Calu3 (cell line): ENCODE results near the gene NELL2. TPM values are rescaled to one million over a fixed set of nuclear protein-coding genes. Genes with fewer than 3 reads are reported as not detected.

ENCODE experiments used
- BruUV-seq: library from RNA; stranded (reverse); fragments of 400-500 nt; replicated peaks from 2 replicates; lab custom pipeline; 2021; lab: Mats Ljungman, UMichigan
- CTCF ChIA-PET: fragments of 300-600 bp; sonication (Branson Sonifier 250); formaldehyde crosslinking; loops from one replicate; lab custom pipeline; 2022; ENCODE audit warnings: antibody characterized with exemption; lab: Charles Lee
- DNase-seq: peaks from one replicate; pipeline ENCODE4 v3.0.0; 2022
- H3K27ac Mint-ChIP-seq: one replicate; pipeline ENCODE4 v1.8.0; 2022; ENCODE audit warnings: mixed read lengths; ENCODE audit not compliant: unreplicated experiment
- H3K27me3 Mint-ChIP-seq: one replicate; pipeline ENCODE4 v1.8.0; 2022; ENCODE audit warnings: mixed read lengths; ENCODE audit not compliant: unreplicated experiment
- H3K36me3 Mint-ChIP-seq: one replicate; pipeline ENCODE4 v1.8.0; 2022; ENCODE audit warnings: mild to moderate bottlenecking, moderate library complexity, mixed read lengths; ENCODE audit not compliant: insufficient read depth, unreplicated experiment
- H3K4me1 Mint-ChIP-seq: one replicate; pipeline ENCODE4 v1.8.0; 2022; ENCODE audit warnings: mild to moderate bottlenecking, low read depth, mixed read lengths; ENCODE audit not compliant: unreplicated experiment
- H3K4me3 Mint-ChIP-seq: one replicate; pipeline ENCODE4 v1.8.0; 2022; ENCODE audit warnings: mild to moderate bottlenecking, low read depth, moderate library complexity, mixed read lengths; ENCODE audit not compliant: unreplicated experiment
- H3K9me3 Mint-ChIP-seq: one replicate; pipeline ENCODE4 v1.8.0; 2022; ENCODE audit warnings: low read depth, mixed read lengths; ENCODE audit not compliant: unreplicated experiment
- intact Hi-C: fragments of 100-400 bp; cut with micrococcal nuclease; formaldehyde crosslinking; loops from one replicate; pipeline ENCODE4 v1.10.0; 2022; ENCODE audit not compliant: unreplicated experiment
- total RNA-seq: library from RNA; stranded (reverse); gene quantifications from 2 replicates; pipeline ENCODE4 v1.2.3, GENCODE V29; 2022
- TF ChIP-seq, protein P1 (sequence below): fragments of 200-600 bp; IDR thresholded peaks from one replicate; pipeline ENCODE4 v1.8.0; 2022; ENCODE audit warnings: antibody characterized with exemption; ENCODE audit not compliant: unreplicated experiment

Gene NELL2
- total RNA-seq, 1 experiment from 2014 or later: not detected

GRCh38 chr12:44582521-44582920 is 293.6 kb downstream of the NELL2 start:
- peaks cover 17% of the 10 kb centered on the region for H3K4me1 Mint-ChIP-seq
- H3K9me3 Mint-ChIP-seq: no peaks in the 10 kb centered on the region
- DNase-seq: no peak
- TF ChIP-seq, protein P1, sequence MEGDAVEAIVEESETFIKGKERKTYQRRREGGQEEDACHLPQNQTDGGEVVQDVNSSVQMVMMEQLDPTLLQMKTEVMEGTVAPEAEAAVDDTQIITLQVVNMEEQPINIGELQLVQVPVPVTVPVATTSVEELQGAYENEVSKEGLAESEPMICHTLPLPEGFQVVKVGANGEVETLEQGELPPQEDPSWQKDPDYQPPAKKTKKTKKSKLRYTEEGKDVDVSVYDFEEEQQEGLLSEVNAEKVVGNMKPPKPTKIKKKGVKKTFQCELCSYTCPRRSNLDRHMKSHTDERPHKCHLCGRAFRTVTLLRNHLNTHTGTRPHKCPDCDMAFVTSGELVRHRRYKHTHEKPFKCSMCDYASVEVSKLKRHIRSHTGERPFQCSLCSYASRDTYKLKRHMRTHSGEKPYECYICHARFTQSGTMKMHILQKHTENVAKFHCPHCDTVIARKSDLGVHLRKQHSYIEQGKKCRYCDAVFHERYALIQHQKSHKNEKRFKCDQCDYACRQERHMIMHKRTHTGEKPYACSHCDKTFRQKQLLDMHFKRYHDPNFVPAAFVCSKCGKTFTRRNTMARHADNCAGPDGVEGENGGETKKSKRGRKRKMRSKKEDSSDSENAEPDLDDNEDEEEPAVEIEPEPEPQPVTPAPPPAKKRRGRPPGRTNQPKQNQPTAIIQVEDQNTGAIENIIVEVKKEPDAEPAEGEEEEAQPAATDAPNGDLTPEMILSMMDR: no peak
- no TSS peak for BruUV-seq
- intact Hi-C loops: no loop called here
- no peak overlapping the region for H3K4me3 Mint-ChIP-seq
- no peaks in the 10 kb centered on the region for H3K36me3 Mint-ChIP-seq
- H3K27me3 Mint-ChIP-seq: no peaks in the 10 kb centered on the region
- H3K27ac Mint-ChIP-seq: no peak overlapping the region
- CTCF ChIA-PET: no interaction called here

GRCh38 chr12:44581642-44582242 is 294.4 kb downstream of the NELL2 start:
- TF ChIP-seq, protein P1: no peak
- Mint-ChIP-seq H3K4me3 (no peak overlapping the region), H3K9me3 (no peaks in the 10 kb centered on the region), H3K36me3 (no peaks in the 10 kb centered on the region), H3K27ac (no peak overlapping the region), H3K27me3 (no peaks in the 10 kb centered on the region), H3K4me1 (peaks cover 17% of the 10 kb centered on the region)
- CTCF ChIA-PET: no interaction called here
- intact Hi-C loops: no loop called here
- no peak for DNase-seq
- BruUV-seq: no TSS peak

DNA sequence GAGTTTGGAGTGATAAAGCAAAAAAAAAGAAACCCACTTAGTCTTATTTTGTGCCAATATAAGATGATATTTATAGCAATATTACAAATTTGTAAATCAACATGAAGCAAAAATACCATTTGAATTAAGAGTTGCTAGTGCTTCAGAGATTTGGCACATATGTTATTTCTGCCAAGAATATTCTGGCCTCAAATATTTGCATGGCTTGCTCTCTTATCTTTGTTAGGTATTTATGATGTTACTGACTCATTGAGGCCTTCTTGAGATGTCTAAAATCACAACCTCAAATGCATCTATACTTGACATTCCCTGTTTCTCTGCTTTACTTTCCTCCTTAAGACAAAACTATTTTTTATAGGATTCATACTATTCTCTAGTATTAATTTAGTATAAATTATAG is 301.5 kb downstream of the NELL2 start:
- Mint-ChIP-seq H3K27me3 (no peaks in the 10 kb centered on the region), H3K27ac (no peak overlapping the region), H3K4me1 (no peaks in the 10 kb centered on the region), H3K4me3 (no peak overlapping the region), H3K9me3 (no peaks in the 10 kb centered on the region), H3K36me3 (no peaks in the 10 kb centered on the region)
- DNase-seq: no peak
- TF ChIP-seq, protein P1: no peak
- intact Hi-C loops: no loop called here
- BruUV-seq: no TSS peak
- CTCF ChIA-PET: no interaction called here

DNA sequence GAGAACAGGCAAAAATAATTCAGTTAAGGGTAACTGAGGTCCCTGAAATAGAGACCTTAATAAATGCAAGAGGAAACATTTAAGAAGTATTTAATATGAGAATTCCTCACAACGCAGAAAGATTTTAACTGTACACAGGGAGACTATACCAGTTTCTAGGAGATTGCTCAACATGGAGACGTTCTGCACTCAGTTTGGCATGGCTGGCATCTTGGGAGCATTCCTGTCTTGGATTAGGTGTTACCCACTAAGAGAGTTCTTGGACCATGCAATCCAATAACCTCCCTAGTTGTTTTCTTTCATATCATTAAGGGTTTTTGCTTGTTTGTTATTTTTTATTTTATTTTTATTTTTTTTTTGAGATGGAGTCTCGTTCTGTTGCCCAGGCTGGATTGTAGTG is 302.4 kb downstream of the NELL2 start:
- TF ChIP-seq, protein P1: no peak

More for the DNA sequence above, 302.4 kb downstream of the NELL2 start:
- H3K36me3 Mint-ChIP-seq: no peaks in the 10 kb centered on the region
- H3K9me3 Mint-ChIP-seq: no peaks in the 10 kb centered on the region
- intact Hi-C loops: no loop called here
- no peaks in the 10 kb centered on the region for H3K4me1 Mint-ChIP-seq
- H3K27ac Mint-ChIP-seq: no peak overlapping the region
- H3K27me3 Mint-ChIP-seq: no peaks in the 10 kb centered on the region
- DNase-seq: no peak
- CTCF ChIA-PET: no interaction called here
- no peak overlapping the region for H3K4me3 Mint-ChIP-seq
- no TSS peak for BruUV-seq
